ENCODE measurements around the gene CITED4.

CITED4 gene

GRCh38 chr1:40838980-40839942 is 22.9 kb downstream of the CITED4 start:
- Histone ChIP-seq H4K5ac (ENCODE audit: low read length) (no peak overlapping the region), H3K18ac (ENCODE audit: low read length) (no peak overlapping the region), H3K36me3 (ENCODE audit: control insufficient read depth, insufficient read depth, low read length) (no peaks in the 10 kb centered on the region), H3K79me1 (ENCODE audit: low read length) (no peaks in the 10 kb centered on the region), H2AK5ac (ENCODE audit: low read length) (no peak overlapping the region), H3K27ac (ENCODE audit: low read depth, low read length) (no peak overlapping the region), H4K8ac (ENCODE audit: low read depth, low read length) (no peak overlapping the region), H3K4ac (ENCODE audit: low read depth, low read length) (no peak overlapping the region), H3K4me2 (ENCODE audit: low read length) (no peak overlapping the region), H3K79me2 (ENCODE audit: control insufficient read depth, insufficient read depth, low read length) (no peaks in the 10 kb centered on the region), H2BK120ac (ENCODE audit: low read depth, low read length) (no peak overlapping the region), H3K56ac (ENCODE audit: low read length) (no peak overlapping the region), H3K4me3 (ENCODE audit: low read length) (no peak overlapping the region), H3K27me3 (ENCODE audit: insufficient read depth, low read length, poor library complexity) (no peaks in the 10 kb centered on the region), H2BK15ac (replicated peaks; ENCODE audit: low read depth) (no peak overlapping the region), H2BK5ac (ENCODE audit: low read length) (no peak overlapping the region), H3K9ac (ENCODE audit: low read length) (no peak overlapping the region), H3K23ac (ENCODE audit: low read length) (no peak overlapping the region), H3K4me1 (ENCODE audit: control insufficient read depth, low read depth, low read length) (peaks cover 4% of the 10 kb centered on the region)
- no peak for DNase-seq
- no CpG with 5 or more reads among the region's 15 CpGs for WGBS (ENCODE audit: extremely low coverage, insufficient coverage, low lambda C conversion rate)

DNA sequence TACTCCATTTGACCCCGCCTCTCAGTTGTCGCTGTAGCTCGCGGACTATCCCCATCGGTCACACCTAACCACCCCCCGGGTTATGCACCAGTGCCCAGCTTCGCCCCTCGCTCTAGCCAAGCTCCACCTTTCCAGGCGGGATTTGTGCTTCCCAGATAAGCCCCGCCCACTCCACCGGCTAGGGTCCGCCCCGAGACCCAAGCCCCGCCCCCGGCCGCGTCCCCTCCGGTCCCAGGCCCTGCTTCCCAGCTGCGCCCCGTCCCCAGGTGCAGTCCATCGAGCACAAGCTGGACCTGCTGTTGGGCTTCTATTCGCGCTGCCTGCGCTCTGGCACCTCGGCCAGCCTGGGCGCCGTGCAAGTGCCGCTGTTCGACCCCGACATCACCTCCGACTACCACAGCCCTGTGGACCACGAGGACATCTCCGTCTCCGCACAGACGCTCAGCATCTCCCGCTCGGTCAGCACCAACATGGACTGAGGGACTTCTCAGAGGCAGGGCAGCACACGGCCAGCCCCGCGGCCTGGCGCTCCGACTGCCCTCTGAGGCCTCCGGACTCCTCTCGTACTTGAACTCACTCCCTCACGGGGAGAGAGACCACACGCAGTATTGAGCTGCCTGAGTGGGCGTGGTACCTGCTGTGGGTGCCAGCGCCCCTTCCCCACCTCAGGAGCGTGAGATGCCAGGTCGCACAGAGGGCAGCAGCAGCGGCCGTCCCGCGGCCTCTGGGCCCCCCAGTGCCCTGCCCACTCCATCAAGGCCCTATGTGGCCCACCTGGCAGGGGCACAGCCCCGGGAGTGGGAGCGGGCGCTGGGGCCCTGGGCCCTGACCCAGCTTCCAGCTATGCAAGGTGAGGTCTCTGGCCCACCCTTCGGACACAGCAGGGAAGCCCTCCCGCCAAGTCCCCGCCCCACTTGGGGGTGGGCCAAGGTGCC is 23.9 kb downstream of the CITED4 start:
- Histone ChIP-seq H3K4me1 (ENCODE audit: control insufficient read depth, low read depth, low read length) (peaks cover 4% of the 10 kb centered on the region), H3K56ac (ENCODE audit: low read length) (no peak overlapping the region), H4K5ac (ENCODE audit: low read length) (no peak overlapping the region), H3K27ac (ENCODE audit: low read depth, low read length) (no peak overlapping the region), H3K79me2 (ENCODE audit: control insufficient read depth, insufficient read depth, low read length) (no peaks in the 10 kb centered on the region), H3K23ac (ENCODE audit: low read length) (no peak overlapping the region), H2AK5ac (ENCODE audit: low read length) (no peak overlapping the region), H3K4me3 (ENCODE audit: low read length) (no peak overlapping the region), H3K4me2 (ENCODE audit: low read length) (no peak overlapping the region), H2BK15ac (replicated peaks; ENCODE audit: low read depth) (no peak overlapping the region), H3K18ac (ENCODE audit: low read length) (no peak overlapping the region), H3K9ac (ENCODE audit: low read length) (no peak overlapping the region), H3K36me3 (ENCODE audit: control insufficient read depth, insufficient read depth, low read length) (no peaks in the 10 kb centered on the region), H3K27me3 (ENCODE audit: insufficient read depth, low read length, poor library complexity) (no peaks in the 10 kb centered on the region), H4K8ac (ENCODE audit: low read depth, low read length) (no peak overlapping the region), H3K4ac (ENCODE audit: low read depth, low read length) (no peak overlapping the region), H2BK120ac (ENCODE audit: low read depth, low read length) (no peak overlapping the region), H2BK5ac (ENCODE audit: low read length) (no peak overlapping the region), H3K79me1 (ENCODE audit: low read length) (no peaks in the 10 kb centered on the region)
- no CpG with 5 or more reads among the region's 60 CpGs for WGBS (ENCODE audit: extremely low coverage, insufficient coverage, low lambda C conversion rate)
- no peak for DNase-seq

DNA sequence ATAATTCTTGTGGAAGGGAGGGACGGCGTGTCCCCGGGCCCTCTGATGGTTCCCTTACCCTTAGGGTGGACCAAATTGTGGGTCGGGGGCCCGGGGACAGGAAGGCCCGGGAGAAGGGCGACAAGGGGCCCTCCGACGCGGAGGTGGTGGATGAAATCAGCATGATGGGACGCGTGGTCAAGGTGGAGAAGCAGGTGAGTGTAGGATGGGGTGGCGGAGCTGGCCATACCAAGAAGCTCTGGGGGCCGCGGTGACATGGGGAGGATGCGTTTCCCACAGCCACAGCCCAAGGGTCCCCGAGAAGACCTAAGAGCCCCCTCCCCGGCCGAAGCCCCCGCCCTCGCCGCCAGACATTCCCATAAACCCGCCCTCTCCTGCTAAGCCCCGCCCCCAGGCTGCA is 24.6 kb downstream of the CITED4 start:
- Histone ChIP-seq H2AK5ac (ENCODE audit: low read length) (no peak overlapping the region), H3K27ac (ENCODE audit: low read depth, low read length) (no peak overlapping the region), H3K4me3 (ENCODE audit: low read length) (no peak overlapping the region), H3K9ac (ENCODE audit: low read length) (no peak overlapping the region), H2BK120ac (ENCODE audit: low read depth, low read length) (no peak overlapping the region), H3K4me1 (ENCODE audit: control insufficient read depth, low read depth, low read length) (peaks cover 4% of the 10 kb centered on the region), H3K79me1 (ENCODE audit: low read length) (no peaks in the 10 kb centered on the region), H2BK5ac (ENCODE audit: low read length) (no peak overlapping the region), H3K4me2 (ENCODE audit: low read length) (no peak overlapping the region), H4K8ac (ENCODE audit: low read depth, low read length) (no peak overlapping the region), H3K23ac (ENCODE audit: low read length) (no peak overlapping the region), H2BK15ac (replicated peaks; ENCODE audit: low read depth) (no peak overlapping the region), H4K5ac (ENCODE audit: low read length) (no peak overlapping the region), H3K36me3 (ENCODE audit: control insufficient read depth, insufficient read depth, low read length) (no peaks in the 10 kb centered on the region), H3K18ac (ENCODE audit: low read length) (no peak overlapping the region), H3K27me3 (ENCODE audit: insufficient read depth, low read length, poor library complexity) (no peaks in the 10 kb centered on the region), H3K79me2 (ENCODE audit: control insufficient read depth, insufficient read depth, low read length) (no peaks in the 10 kb centered on the region), H3K4ac (ENCODE audit: low read depth, low read length) (no peak overlapping the region), H3K56ac (ENCODE audit: low read length) (no peak overlapping the region)
- no peak for DNase-seq
- WGBS (ENCODE audit: extremely low coverage, insufficient coverage, low lambda C conversion rate): no CpG with 5 or more reads among the region's 24 CpGs

GRCh38 chr1:40836283-40836682 is 25.9 kb downstream of the CITED4 start:
- no peaks in the 10 kb centered on the region for H3K79me2 ChIP-seq (ENCODE audit: control insufficient read depth, insufficient read depth, low read length)
- no peaks in the 10 kb centered on the region for H3K36me3 ChIP-seq (ENCODE audit: control insufficient read depth, insufficient read depth, low read length)
- H2BK15ac ChIP-seq (replicated peaks; ENCODE audit: low read depth): no peak overlapping the region
- no peak overlapping the region for H3K4me2 ChIP-seq (ENCODE audit: low read length)
- no peak overlapping the region for H2BK5ac ChIP-seq (ENCODE audit: low read length)
- H3K56ac ChIP-seq (ENCODE audit: low read length): no peak overlapping the region
- no peak overlapping the region for H3K23ac ChIP-seq (ENCODE audit: low read length)
- 100% methylated on average over 1 of the region's 4 CpGs for WGBS (ENCODE audit: extremely low coverage, insufficient coverage, low lambda C conversion rate)
- no peak overlapping the region for H2BK120ac ChIP-seq (ENCODE audit: low read depth, low read length)
- no peak overlapping the region for H3K4ac ChIP-seq (ENCODE audit: low read depth, low read length)
- no peak overlapping the region for H3K18ac ChIP-seq (ENCODE audit: low read length)
- H3K27ac ChIP-seq (ENCODE audit: low read depth, low read length): no peak overlapping the region
- H4K5ac ChIP-seq (ENCODE audit: low read length): no peak overlapping the region
- DNase-seq: no peak
- H3K4me1 ChIP-seq (ENCODE audit: control insufficient read depth, low read depth, low read length): peaks cover 4% of the 10 kb centered on the region
- H3K4me3 ChIP-seq (ENCODE audit: low read length): no peak overlapping the region
- no peak overlapping the region for H4K8ac ChIP-seq (ENCODE audit: low read depth, low read length)
- no peaks in the 10 kb centered on the region for H3K79me1 ChIP-seq (ENCODE audit: low read length)
- H3K27me3 ChIP-seq (ENCODE audit: insufficient read depth, low read length, poor library complexity): no peaks in the 10 kb centered on the region
- no peak overlapping the region for H3K9ac ChIP-seq (ENCODE audit: low read length)
- no peak overlapping the region for H2AK5ac ChIP-seq (ENCODE audit: low read length)

GRCh38 chr1:40834968-40835545 is 27.1 kb downstream of the CITED4 start:
- H2BK120ac ChIP-seq (ENCODE audit: low read depth, low read length): no peak overlapping the region
- no peak overlapping the region for H4K5ac ChIP-seq (ENCODE audit: low read length)
- no peak overlapping the region for H4K8ac ChIP-seq (ENCODE audit: low read depth, low read length)
- H3K9ac ChIP-seq (ENCODE audit: low read length): no peak overlapping the region
- H3K27me3 ChIP-seq (ENCODE audit: insufficient read depth, low read length, poor library complexity): no peaks in the 10 kb centered on the region
- WGBS (ENCODE audit: extremely low coverage, insufficient coverage, low lambda C conversion rate): no CpG with 5 or more reads among the region's 11 CpGs
- peaks cover 4% of the 10 kb centered on the region for H3K4me1 ChIP-seq (ENCODE audit: control insufficient read depth, low read depth, low read length)
- no peak overlapping the region for H3K4me2 ChIP-seq (ENCODE audit: low read length)
- no peak overlapping the region for H2BK5ac ChIP-seq (ENCODE audit: low read length)
- H3K79me1 ChIP-seq (ENCODE audit: low read length): no peaks in the 10 kb centered on the region
- no peak overlapping the region for H3K18ac ChIP-seq (ENCODE audit: low read length)
- H3K23ac ChIP-seq (ENCODE audit: low read length): no peak overlapping the region
- no peaks in the 10 kb centered on the region for H3K79me2 ChIP-seq (ENCODE audit: control insufficient read depth, insufficient read depth, low read length)
- H2AK5ac ChIP-seq (ENCODE audit: low read length): no peak overlapping the region
- DNase-seq: no peak
- no peak overlapping the region for H3K56ac ChIP-seq (ENCODE audit: low read length)
- H3K36me3 ChIP-seq (ENCODE audit: control insufficient read depth, insufficient read depth, low read length): no peaks in the 10 kb centered on the region
- H3K27ac ChIP-seq (ENCODE audit: low read depth, low read length): no peak overlapping the region
- no peak overlapping the region for H3K4ac ChIP-seq (ENCODE audit: low read depth, low read length)
- no peak overlapping the region for H2BK15ac ChIP-seq (replicated peaks; ENCODE audit: low read depth)
- no peak overlapping the region for H3K4me3 ChIP-seq (ENCODE audit: low read length)

Data from mesendoderm (in vitro differentiated cells).